GM18517 (cell line): ENCODE data around the gene RSPH10B.
A peak's percentile ranks its signal among the peaks of the same experiment; 100 is the strongest.
"Not testable (repeated sequence)": the region's sequence is repeated elsewhere in the genome, so short reads cannot be mapped to it uniquely, and the experiment has no call there.

Experiments
- ATAC-seq: cut with Tn5 transposase; IDR thresholded peaks from one replicate; pipeline ENCODE4 v1.9.1; 2021; ENCODE audit warnings: mild to moderate bottlenecking, moderate library complexity; ENCODE audit not compliant: unreplicated experiment

The RSPH10B gene

GRCh38 chr7:5930290-5930689 is 40.2 kb downstream of the RSPH10B start:
- not testable (repeated sequence) for ATAC-seq

GRCh38 chr7:5926263-5926870 is 44.1 kb downstream of the RSPH10B start:
- not testable (repeated sequence) for ATAC-seq

- not testable (repeated sequence) for ATAC-seq
Observed at GRCh38 chr7:5924630-5925029, 45.9 kb downstream of the RSPH10B start.

- not testable (repeated sequence) for ATAC-seq
Observed at GRCh38 chr7:5924180-5924579, 46.3 kb downstream of the RSPH10B start.

- not testable (repeated sequence) for ATAC-seq
Observed at GRCh38 chr7:5916529-5916928, 54.0 kb downstream of the RSPH10B start.

GRCh38 chr7:5908835-5909234 is 61.7 kb downstream of the RSPH10B start:
- ATAC-seq: not testable (repeated sequence)

GRCh38 chr7:5904726-5905125 is 65.8 kb downstream of the RSPH10B start:
- not testable (repeated sequence) for ATAC-seq

GRCh38 chr7:5903002-5903401 is 67.5 kb downstream of the RSPH10B start:
- ATAC-seq: not testable (repeated sequence)

- ATAC-seq: peak; percentile 77
Observed at GRCh38 chr7:5898480-5899224, 71.8 kb downstream of the RSPH10B start, which contains the start of gene CCZ1. CCZ1 (plus strand) TSS chr7:5898733; CDS start chr7:5898800, 67 bp downstream.

- not testable (repeated sequence) for ATAC-seq
Observed at GRCh38 chr7:5897369-5897919, 73.0 kb downstream of the RSPH10B start.

GRCh38 chr7:5892498-5892897 is 78.0 kb downstream of the RSPH10B start:
- no peak for ATAC-seq

- not testable (repeated sequence) for ATAC-seq
Observed at GRCh38 chr7:5890244-5890643, 80.2 kb downstream of the RSPH10B start.

- ATAC-seq: not testable (repeated sequence)
Observed at GRCh38 chr7:5888021-5888420, 82.5 kb downstream of the RSPH10B start.

GRCh38 chr7:5884431-5884830 is 86.1 kb downstream of the RSPH10B start:
- ATAC-seq: not testable (repeated sequence)

GRCh38 chr7:5880106-5880505 is 90.4 kb downstream of the RSPH10B start:
- not testable (repeated sequence) for ATAC-seq

GRCh38 chr7:5879591-5879990 is 90.9 kb downstream of the RSPH10B start:
- not testable (repeated sequence) for ATAC-seq
